ENCODE data around the gene POU3F2. TPM values are rescaled to one million over a fixed set of nuclear protein-coding genes. Genes with fewer than 3 reads are reported as not detected.

The POU3F2 gene
- total RNA-seq = not detected in 2 replicates

DNA sequence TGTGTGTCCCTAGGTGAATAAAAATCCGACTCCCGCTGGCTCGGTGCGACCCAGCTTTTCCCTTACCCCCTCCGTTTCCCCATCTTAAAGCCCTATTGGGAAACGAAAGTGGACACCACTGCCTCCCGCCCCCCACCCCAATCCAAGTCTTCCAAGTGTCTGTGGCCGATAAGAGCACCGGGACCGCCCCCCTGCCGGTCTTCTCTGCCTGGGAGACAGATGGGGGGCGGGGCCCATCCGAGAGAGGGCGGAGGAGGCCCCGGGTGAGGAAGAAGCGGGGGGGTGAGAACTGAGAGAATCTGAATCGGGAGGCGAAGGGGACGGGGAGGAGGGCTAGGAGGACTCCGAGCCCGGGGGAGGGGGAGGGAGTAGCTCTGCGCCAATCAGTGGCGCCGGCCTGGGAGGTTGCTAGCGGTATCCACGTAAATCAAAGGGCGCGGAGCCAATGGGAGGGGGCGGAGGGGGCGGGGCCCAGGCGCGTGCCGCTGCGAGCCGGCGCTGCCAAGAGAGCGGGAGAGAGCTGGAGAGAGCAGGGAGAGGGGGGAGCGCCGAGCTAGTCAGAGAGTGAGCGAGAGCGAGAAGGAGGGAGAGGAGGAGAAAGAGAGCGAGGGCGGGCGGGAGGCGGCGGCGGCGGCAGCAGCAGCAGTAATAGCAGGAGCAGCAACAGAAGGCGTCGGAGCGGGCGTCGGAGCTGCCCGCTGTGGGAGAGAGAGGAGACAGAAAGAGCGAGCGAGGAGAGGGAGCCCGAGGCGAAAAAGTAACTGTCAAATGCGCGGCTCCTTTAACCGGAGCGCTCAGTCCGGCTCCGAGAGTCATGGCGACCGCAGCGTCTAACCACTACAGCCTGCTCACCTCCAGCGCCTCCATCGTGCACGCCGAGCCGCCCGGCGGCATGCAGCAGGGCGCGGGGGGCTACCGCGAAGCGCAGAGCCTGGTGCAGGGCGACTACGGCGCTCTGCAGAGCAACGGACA lies at the start of gene POU3F2:
Gene POU3F2 (plus strand): TSS at position 515 of the 972 bp plus-strand sequence. CDS start 300 bp downstream, at position 815.

Other genes with a start within 250 kb of the POU3F2 start
- 9.1 and 16.4 TPM in 2 replicates for gene FBXL4, start 113.4 kb downstream of the POU3F2 start, total RNA-seq

Measured in dermis lymphatic vessel endothelial cell (primary cell).